Neutrophil (primary cell): ENCODE results near the gene CBFB.

Experiments used
- H3K27ac ChIP-seq: fragments of 200-600 bp; sonication (generic); 2 replicates; pipeline ENCODE4 v1.5.1; 2016; ENCODE audit warnings: mild to moderate bottlenecking, moderate library complexity
- H3K27me3 ChIP-seq: fragments of 200-600 bp; sonication (generic); 2 replicates; pipeline ENCODE4 v1.6.0; 2016; ENCODE audit warnings: mild to moderate bottlenecking
- H3K36me3 ChIP-seq: fragments of 200-600 bp; sonication (generic); 2 replicates; pipeline ENCODE4 v1.5.1; 2017
- H3K4me1 ChIP-seq, 2 experiments: fragments of 200-600 bp in 1 of 2; sonication (generic) in 1 of 2; 1 replicate in 1 of 2; 2 replicates in 1 of 2; pipeline versions ENCODE4 v1.5.1 to v1.6.1; 2013 to 2016; ENCODE audit warnings: low read depth in 1 of 2, low read length in 1 of 2, mild to moderate bottlenecking in 1 of 2, moderate library complexity in 1 of 2; ENCODE audit not compliant: control insufficient read depth in 1 of 2, insufficient read depth in 1 of 2
- H3K4me3 ChIP-seq, 2 experiments: fragments of 200-600 bp in 1 of 2; sonication (generic) in 1 of 2; 1 replicate in 1 of 2; 2 replicates in 1 of 2; pipeline ENCODE4 v1.5.1; 2013 to 2016; ENCODE audit warnings: low read depth in 1 of 2, low read length in 1 of 2, mild to moderate bottlenecking in 1 of 2, moderate library complexity in 1 of 2
- H3K9me3 ChIP-seq: fragments of 200-600 bp; sonication (generic); 2 replicates; pipeline ENCODE4 v1.5.1; 2016
- CTCF ChIP-seq: fragments of 200-600 bp; sonication (generic); IDR thresholded peaks from 2 replicates; pipeline ENCODE4 v1.5.1; 2016; ENCODE audit warnings: antibody characterized with exemption

CBFB gene

GRCh38 chr16:67068212-67068753 is 39.3 kb downstream of the CBFB start:
- no peak for TF ChIP-seq CTCF
- H3K27me3 ChIP-seq: no peaks in the 10 kb centered on the region
- no peaks in the 10 kb centered on the region for H3K4me1 ChIP-seq
- H3K27ac ChIP-seq: no peak overlapping the region
- no peak overlapping the region for H3K4me3 ChIP-seq
- no peaks in the 10 kb centered on the region for H3K9me3 ChIP-seq
- peaks cover 58% of the 10 kb centered on the region for H3K36me3 ChIP-seq

DNA sequence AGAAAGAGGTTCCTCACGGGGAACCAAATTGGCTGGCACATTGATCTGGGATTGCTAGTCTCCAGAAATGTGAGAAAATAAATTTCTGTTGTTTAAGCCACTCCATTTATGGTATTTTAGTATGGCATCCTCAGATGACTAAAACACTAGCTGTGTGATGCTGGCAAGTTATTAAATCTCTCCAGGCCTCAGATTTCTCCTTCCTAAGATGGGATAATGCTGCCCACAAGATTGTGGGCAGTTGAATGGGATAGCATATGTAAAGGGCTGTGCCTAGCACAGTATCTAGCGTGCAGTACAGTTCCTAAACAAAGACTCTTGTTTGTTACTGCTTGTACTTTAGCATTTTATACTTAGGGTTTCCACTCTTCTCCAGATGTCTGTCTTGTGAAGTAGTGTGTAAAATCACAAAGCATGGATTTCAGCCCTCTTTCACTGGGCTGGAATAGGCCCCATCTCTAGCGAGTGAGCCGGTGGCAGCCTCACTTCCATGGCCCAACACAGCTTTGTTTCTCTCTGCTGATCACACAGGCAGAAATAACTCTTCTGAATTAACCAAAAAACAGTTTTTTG is 42.6 kb downstream of the CBFB start:
- Histone ChIP-seq H3K36me3 (peaks cover 81% of the 10 kb centered on the region), H3K4me3 (no peak overlapping the region), H3K27ac (no peak overlapping the region), H3K4me1 (no peaks in the 10 kb centered on the region), H3K27me3 (no peaks in the 10 kb centered on the region), H3K9me3 (no peaks in the 10 kb centered on the region)
- no peak for TF ChIP-seq CTCF

- Histone ChIP-seq H3K36me3 (peaks cover 75% of the 10 kb centered on the region), H3K27ac (no peak overlapping the region), H3K4me3 (no peak overlapping the region), H3K27me3 (no peaks in the 10 kb centered on the region), H3K4me1 (no peaks in the 10 kb centered on the region), H3K9me3 (no peaks in the 10 kb centered on the region)
- TF ChIP-seq CTCF: no peak
These were observed 46.4 kb downstream of the CBFB start for GRCh38 chr16:67075331-67075730.

- Histone ChIP-seq H3K9me3 (no peaks in the 10 kb centered on the region), H3K36me3 (peaks cover 56% of the 10 kb centered on the region), H3K4me1 (no peaks in the 10 kb centered on the region), H3K4me3 (no peak overlapping the region), H3K27me3 (no peaks in the 10 kb centered on the region), H3K27ac (no peak overlapping the region)
- TF ChIP-seq CTCF: no peak
These were observed 48.9 kb downstream of the CBFB start for GRCh38 chr16:67077871-67078270.

DNA sequence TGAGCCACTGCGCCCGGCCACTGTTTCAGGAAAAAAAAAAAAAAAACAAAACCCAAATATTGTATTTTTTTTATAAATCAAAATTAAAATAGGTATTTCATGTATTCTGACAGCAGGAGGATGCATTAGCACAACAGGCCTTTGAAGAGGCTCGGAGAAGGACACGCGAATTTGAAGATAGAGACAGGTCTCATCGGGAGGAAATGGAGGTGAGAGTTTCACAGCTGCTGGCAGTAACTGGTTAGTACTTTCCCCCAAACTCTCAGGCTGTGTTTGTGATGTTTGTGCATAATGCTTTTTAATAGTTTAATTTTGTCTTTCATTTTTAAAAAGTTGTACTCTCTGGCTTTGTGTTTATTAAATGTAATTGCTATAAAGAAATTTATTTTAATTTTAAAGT is 53.2 kb downstream of the CBFB start:
- Histone ChIP-seq H3K4me3 (no peak overlapping the region), H3K36me3 (peaks cover 41% of the 10 kb centered on the region), H3K9me3 (no peaks in the 10 kb centered on the region), H3K27ac (no peak overlapping the region), H3K4me1 (no peaks in the 10 kb centered on the region), H3K27me3 (no peaks in the 10 kb centered on the region)
- no peak for TF ChIP-seq CTCF
